DOHH2 (cell line): Measurements from ENCODE around the gene LTA4H.

Experiments used
- H3F3A ChIP-seq: fragments of 200-600 bp; sonication (generic), shearing (Covaris generic); 2 replicates; pipeline ENCODE4 v1.6.0; 2016; ENCODE audit warnings: antibody characterized with exemption, mild to moderate bottlenecking; ENCODE audit not compliant: control insufficient read depth, insufficient read depth
- H3K27ac ChIP-seq: fragments of 200-600 bp; sonication (generic); 2 replicates; pipeline ENCODE4 v1.5.1; 2014; ENCODE audit warnings: low read depth, mild to moderate bottlenecking, low read length, moderate library complexity
- H3K27me3 ChIP-seq: fragments of 200-600 bp; sonication (generic); 2 replicates; pipeline ENCODE4 v1.6.1; 2014; ENCODE audit warnings: mild to moderate bottlenecking, low read length, mixed read lengths; ENCODE audit not compliant: control insufficient read depth
- H3K36me3 ChIP-seq: fragments of 200-600 bp; sonication (generic); 2 replicates; pipeline ENCODE4 v1.6.1; 2014; ENCODE audit warnings: mild to moderate bottlenecking, low read length, moderate library complexity, mixed read lengths; ENCODE audit not compliant: control insufficient read depth
- H3K4me1 ChIP-seq: fragments of 200-600 bp; sonication (generic); 2 replicates; pipeline ENCODE4 v1.6.1; 2014; ENCODE audit warnings: mild to moderate bottlenecking, low read length, mixed read lengths; ENCODE audit not compliant: control insufficient read depth
- H3K4me2 ChIP-seq: fragments of 200-600 bp; sonication (generic); 2 replicates; pipeline ENCODE4 v1.6.0; 2014; ENCODE audit warnings: mild to moderate bottlenecking, low read length, moderate library complexity
- H3K4me3 ChIP-seq: fragments of 200-600 bp; sonication (generic); 2 replicates; pipeline ENCODE4 v1.5.1; 2014; ENCODE audit warnings: mild to moderate bottlenecking, low read length, mixed read lengths
- H3K79me2 ChIP-seq: fragments of 200-600 bp; sonication (generic); 2 replicates; pipeline ENCODE4 v1.6.1; 2014; ENCODE audit warnings: mild to moderate bottlenecking, low read length, mixed read lengths; ENCODE audit not compliant: control insufficient read depth
- H3K9me2 ChIP-seq: fragments of 200-600 bp; sonication (generic); replicated peaks from 2 replicates; pipeline ENCODE4 v1.6.1; 2014; ENCODE audit warnings: mild to moderate bottlenecking, low read length, mixed read lengths; ENCODE audit not compliant: control insufficient read depth
- H3K9me3 ChIP-seq: fragments of 200-600 bp; sonication (generic); 2 replicates; pipeline ENCODE4 v1.6.1; 2014; ENCODE audit warnings: antibody characterized with exemption, low read length, mixed read lengths; ENCODE audit not compliant: control insufficient read depth, insufficient read depth
- H4K20me1 ChIP-seq: fragments of 200-600 bp; sonication (generic); 2 replicates; pipeline ENCODE4 v1.6.0; 2014; ENCODE audit warnings: low read depth, mild to moderate bottlenecking, antibody characterized with exemption, low read length, moderate library complexity; ENCODE audit not compliant: control insufficient read depth, insufficient read depth
- EZH2phosphoT487 ChIP-seq: fragments of 200-600 bp; sonication (generic); IDR thresholded peaks from 2 replicates; pipeline ENCODE4 v1.6.1; 2017; ENCODE audit warnings: borderline replicate concordance, mild to moderate bottlenecking, antibody characterized with exemption, low read length, moderate library complexity, mixed read lengths
- TF ChIP-seq, protein P1 (sequence below): fragments of 200-600 bp; sonication (generic); IDR thresholded peaks from one replicate; pipeline ENCODE4 v1.5.1; 2014; ENCODE audit warnings: antibody characterized with exemption, mild to moderate bottlenecking, low read depth, low read length; ENCODE audit not compliant: poor library complexity, severe bottlenecking

The LTA4H gene

DNA sequence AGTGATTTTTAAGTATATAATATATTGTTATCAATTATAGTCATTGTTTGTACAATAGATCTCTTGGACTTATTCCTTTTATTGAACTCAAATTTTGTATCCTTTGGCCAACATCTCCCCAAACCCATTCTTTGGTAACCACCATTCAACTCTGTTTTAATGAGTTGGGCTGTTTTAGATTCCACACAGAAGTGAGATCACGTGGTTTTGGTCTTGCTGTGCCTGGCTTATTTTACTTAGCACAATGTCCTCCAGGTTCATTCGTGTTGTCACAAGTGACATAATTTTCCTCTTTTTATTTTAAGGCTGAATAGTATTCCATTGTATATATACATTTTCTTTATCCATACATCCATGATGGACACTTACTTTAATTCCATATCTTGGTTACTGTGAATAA lies 40.2 kb upstream of the LTA4H start:
- H3K4me2 ChIP-seq: no peak overlapping the region
- no peaks in the 10 kb centered on the region for H3F3A ChIP-seq
- no peak overlapping the region for H3K27ac ChIP-seq
- TF ChIP-seq, protein P1, sequence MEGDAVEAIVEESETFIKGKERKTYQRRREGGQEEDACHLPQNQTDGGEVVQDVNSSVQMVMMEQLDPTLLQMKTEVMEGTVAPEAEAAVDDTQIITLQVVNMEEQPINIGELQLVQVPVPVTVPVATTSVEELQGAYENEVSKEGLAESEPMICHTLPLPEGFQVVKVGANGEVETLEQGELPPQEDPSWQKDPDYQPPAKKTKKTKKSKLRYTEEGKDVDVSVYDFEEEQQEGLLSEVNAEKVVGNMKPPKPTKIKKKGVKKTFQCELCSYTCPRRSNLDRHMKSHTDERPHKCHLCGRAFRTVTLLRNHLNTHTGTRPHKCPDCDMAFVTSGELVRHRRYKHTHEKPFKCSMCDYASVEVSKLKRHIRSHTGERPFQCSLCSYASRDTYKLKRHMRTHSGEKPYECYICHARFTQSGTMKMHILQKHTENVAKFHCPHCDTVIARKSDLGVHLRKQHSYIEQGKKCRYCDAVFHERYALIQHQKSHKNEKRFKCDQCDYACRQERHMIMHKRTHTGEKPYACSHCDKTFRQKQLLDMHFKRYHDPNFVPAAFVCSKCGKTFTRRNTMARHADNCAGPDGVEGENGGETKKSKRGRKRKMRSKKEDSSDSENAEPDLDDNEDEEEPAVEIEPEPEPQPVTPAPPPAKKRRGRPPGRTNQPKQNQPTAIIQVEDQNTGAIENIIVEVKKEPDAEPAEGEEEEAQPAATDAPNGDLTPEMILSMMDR: no peak
- TF ChIP-seq EZH2phosphoT487: no peak
- no peaks in the 10 kb centered on the region for H3K36me3 ChIP-seq
- no peaks in the 10 kb centered on the region for H3K79me2 ChIP-seq
- H4K20me1 ChIP-seq: no peaks in the 10 kb centered on the region
- no peaks in the 10 kb centered on the region for H3K27me3 ChIP-seq
- H3K9me2 ChIP-seq: no peaks in the 10 kb centered on the region
- no peaks in the 10 kb centered on the region for H3K9me3 ChIP-seq
- H3K4me3 ChIP-seq: no peak overlapping the region
- peaks cover 10% of the 10 kb centered on the region for H3K4me1 ChIP-seq

- H3K36me3 ChIP-seq: no peaks in the 10 kb centered on the region
- H3K9me3 ChIP-seq: no peaks in the 10 kb centered on the region
- no peak overlapping the region for H3K27ac ChIP-seq
- no peaks in the 10 kb centered on the region for H3F3A ChIP-seq
- no peaks in the 10 kb centered on the region for H3K27me3 ChIP-seq
- no peaks in the 10 kb centered on the region for H3K79me2 ChIP-seq
- no peaks in the 10 kb centered on the region for H3K9me2 ChIP-seq
- TF ChIP-seq, protein P1: no peak
- no peak for TF ChIP-seq EZH2phosphoT487
- no peak overlapping the region for H3K4me3 ChIP-seq
- no peak overlapping the region for H3K4me2 ChIP-seq
- no peaks in the 10 kb centered on the region for H4K20me1 ChIP-seq
- H3K4me1 ChIP-seq: peaks cover 18% of the 10 kb centered on the region
These were observed 38.3 kb upstream of the LTA4H start for GRCh38 chr12:96073346-96074330.

- Histone ChIP-seq H3K27ac (no peak overlapping the region), H3K9me2 (no peaks in the 10 kb centered on the region), H3K79me2 (no peaks in the 10 kb centered on the region), H3K9me3 (no peaks in the 10 kb centered on the region), H3F3A (no peaks in the 10 kb centered on the region), H3K4me3 (peak overlapping the region; percentile 18), H3K36me3 (no peaks in the 10 kb centered on the region), H3K4me2 (peak overlapping the region; percentile 51), H3K27me3 (no peaks in the 10 kb centered on the region), H3K4me1 (peaks cover 18% of the 10 kb centered on the region), H4K20me1 (no peaks in the 10 kb centered on the region)
- TF ChIP-seq, protein P1: peak; percentile 54
- TF ChIP-seq EZH2phosphoT487: no peak
These were observed 35.4 kb upstream of the LTA4H start for GRCh38 chr12:96070670-96071279.
